HepG2 (cell line): Measurements from ENCODE around the gene SETD1A. TPM values are rescaled to one million over a fixed set of nuclear protein-coding genes. Genes with fewer than 3 reads are reported as not detected.
A peak's percentile ranks its signal among the peaks of the same experiment; 100 is the strongest.

Experiments
- DR1 ChIP-seq: sonication (generic); formaldehyde crosslinking; IDR thresholded peaks from 2 replicates; pipeline ENCODE4 v1.8.0; 2021; ENCODE audit warnings: mild to moderate bottlenecking, missing genetic modification reagents, inconsistent platforms
- EHMT2 ChIP-seq: fragments of 200-600 bp; sonication (generic); IDR thresholded peaks from 2 replicates; pipeline ENCODE4 v1.7.0; 2017; ENCODE audit warnings: antibody characterized with exemption, low read depth, low read length, borderline replicate concordance
- ETV6 ChIP-seq: sonication (generic); formaldehyde crosslinking; conservative IDR thresholded peaks from 2 replicates; pipeline ENCODE4 v1.4.0; 2020; ENCODE audit warnings: missing genetic modification reagents
- FOXK1 ChIP-seq: sonication (generic); formaldehyde crosslinking; IDR thresholded peaks from 2 replicates; pipeline ENCODE4 v1.4.0; 2020; ENCODE audit warnings: low read depth, missing genetic modification reagents, borderline replicate concordance
- GTF2F1 ChIP-seq: fragments of 150-350 bp; IDR thresholded peaks from 2 replicates; pipeline ENCODE4 v1.6.1; 2014; ENCODE audit warnings: low read length
- NCOA5 ChIP-seq: sonication (generic); formaldehyde crosslinking; IDR thresholded peaks from 2 replicates; pipeline ENCODE4 v1.4.0; 2020; ENCODE audit warnings: missing genetic modification reagents
- NFATC3 ChIP-seq: sonication (generic); formaldehyde crosslinking; IDR thresholded peaks from 2 replicates; pipeline ENCODE4 v1.5.1; 2020; ENCODE audit warnings: mild to moderate bottlenecking, missing genetic modification reagents
- NFKB2 ChIP-seq: sonication (generic); formaldehyde crosslinking; IDR thresholded peaks from 2 replicates; pipeline ENCODE4 v1.4.0; 2020; ENCODE audit warnings: missing genetic modification reagents, borderline replicate concordance
- PITX1 ChIP-seq: sonication (generic); formaldehyde crosslinking; IDR thresholded peaks from 2 replicates; pipeline ENCODE4 v1.5.1; 2020; ENCODE audit warnings: mild to moderate bottlenecking, missing genetic modification reagents
- SAFB2 ChIP-seq: sonication (generic); formaldehyde crosslinking; IDR thresholded peaks from 2 replicates; pipeline ENCODE4 v1.5.1; 2020; ENCODE audit warnings: missing genetic modification reagents, low read depth, mild to moderate bottlenecking, borderline replicate concordance
- SMARCC2 ChIP-seq: fragments of 450-650 bp; IDR thresholded peaks from 2 replicates; pipeline ENCODE4 v1.6.1; 2017; ENCODE audit warnings: antibody characterized with exemption, mild to moderate bottlenecking
- SP5 ChIP-seq: IDR thresholded peaks from 2 replicates; pipeline ENCODE4 v1.6.1; 2016; ENCODE audit warnings: low read depth, borderline replicate concordance
- TBP ChIP-seq: sonication (generic); formaldehyde crosslinking; IDR thresholded peaks from 2 replicates; pipeline ENCODE4 v1.5.0; 2020; ENCODE audit warnings: missing genetic modification reagents
- ZBTB7B ChIP-seq: sonication (generic); formaldehyde crosslinking; IDR thresholded peaks from 2 replicates; pipeline ENCODE4 v1.4.0; 2020; ENCODE audit warnings: missing genetic modification reagents
- ZNF142 ChIP-seq: sonication (generic); formaldehyde crosslinking; IDR thresholded peaks from 2 replicates; pipeline ENCODE4 v1.4.0; 2020; ENCODE audit warnings: missing genetic modification reagents
- ZNF225 ChIP-seq: sonication (generic); formaldehyde crosslinking; IDR thresholded peaks from 2 replicates; pipeline ENCODE4 v1.4.0; 2020; ENCODE audit warnings: mild to moderate bottlenecking, missing genetic modification reagents
- ZNF264 ChIP-seq: sonication (generic); formaldehyde crosslinking; IDR thresholded peaks from 2 replicates; pipeline ENCODE4 v1.4.0; 2020; ENCODE audit warnings: missing genetic modification reagents
- ZNF350 ChIP-seq: sonication (generic); formaldehyde crosslinking; IDR thresholded peaks from 2 replicates; pipeline ENCODE4 v1.4.0; 2020; ENCODE audit warnings: mild to moderate bottlenecking, low read depth, missing genetic modification reagents, borderline replicate concordance
- ZNF670 ChIP-seq: sonication (generic); formaldehyde crosslinking; IDR thresholded peaks from 2 replicates; pipeline ENCODE4 v1.8.0; 2022; ENCODE audit warnings: mild to moderate bottlenecking, missing genetic modification reagents, borderline replicate concordance
- ZNF788 ChIP-seq: sonication (generic); formaldehyde crosslinking; IDR thresholded peaks from 2 replicates; pipeline ENCODE4 v1.5.0; 2020; ENCODE audit warnings: mild to moderate bottlenecking, missing genetic modification reagents, borderline replicate concordance
- ZNF800 ChIP-seq: sonication (generic); formaldehyde crosslinking; IDR thresholded peaks from 2 replicates; pipeline ENCODE4 v1.4.0; 2020; ENCODE audit warnings: missing genetic modification reagents
- ZNF839 ChIP-seq: sonication (generic); formaldehyde crosslinking; IDR thresholded peaks from 2 replicates; pipeline ENCODE4 v1.4.0; 2020; ENCODE audit warnings: missing genetic modification reagents, mild to moderate bottlenecking, borderline replicate concordance
- ZSCAN29 ChIP-seq: sonication (generic); formaldehyde crosslinking; conservative IDR thresholded peaks from 2 replicates; pipeline ENCODE4 v1.4.0; 2020; ENCODE audit warnings: mild to moderate bottlenecking, missing genetic modification reagents
- polyA plus RNA-seq, 8 experiments: library from polyadenylated mRNA; depleted of rRNA in 3 of 8; stranded (reverse) in 7 of 8; unstranded in 1 of 8; fragments of >200 nt; fragmentation: Illumina TruSeq in 4 of 8; extraction: Trizol in 4 of 8; gene quantifications; 2 replicates each; pipeline versions ENCODE4 v1.2.1 to v1.2.3, GENCODE V29; 2011 to 2016; ENCODE audit warnings: low read depth in 4 of 8, missing spikeins in 1 of 8, mixed read lengths in 1 of 8; ENCODE audit not compliant: insufficient read depth in 1 of 8
- total RNA-seq, 5 experiments: library from RNA; depleted of rRNA; stranded (reverse); fragments of >200 nt; fragmentation: Illumina TruSeq; extraction: Trizol; gene quantifications; 2 replicates each; pipeline ENCODE4 v1.2.3, GENCODE V29; 2016; ENCODE audit warnings: low read depth in 1 of 5

The SETD1A gene
- total and polyA plus RNA-seq, 2 of the 13 experiments (the other 11 are each of a cell fraction or from before 2014, with no cell fraction given), result 3.8 to 5.6 TPM

GRCh38 chr16:31032736-31033708 is 75.5 kb downstream of the SETD1A start, which contains the start of gene STX4 (continued):
- TF ChIP-seq ZNF142 (CRISPR knock-in tag) (no peak; the same call in none of the 2 replicates), GTF2F1 (no peak), ZNF264 (CRISPR knock-in tag) (peak; percentile 73), ZNF800 (CRISPR knock-in tag) (no peak), PITX1 (peak; percentile 62; the same call in 1 of the 2 replicates), EHMT2 (no peak), SAFB2 (CRISPR knock-in tag) (peak; percentile 91), ZNF225 (CRISPR knock-in tag) (peak; percentile 90), ZNF350 (CRISPR knock-in tag) (peak; percentile 95), ETV6 (CRISPR knock-in tag) (no peak), FOXK1 (peak; percentile 82; the same call in 1 of the 2 replicates), NFATC3 (peak; percentile 98), SP5 (peak; percentile 65), TBP (CRISPR knock-in tag) (0 out of 2 replicates have a peak, but pooled peaks have one; percentile 45), ZNF670 (CRISPR knock-in tag) (0 out of 2 replicates have a peak, but pooled peaks have one; percentile 63), NCOA5 (CRISPR knock-in tag) (no peak), ZNF788 (CRISPR knock-in tag) (peak; percentile 80), ZNF839 (CRISPR knock-in tag) (no peak; the same call in 1 of the 2 replicates), ZSCAN29 (CRISPR knock-in tag) (no peak), DR1 (no peak), SMARCC2 (no peak), NFKB2 (peak; percentile 85), ZBTB7B (no peak; the same call in 1 of the 2 replicates)
